Measurements from ENCODE around the gene CCDC78.
"Not testable (repeated sequence)": the region's sequence is repeated elsewhere in the genome, so short reads cannot be mapped to it uniquely, and the experiment has no call there.

CCDC78 gene

DNA sequence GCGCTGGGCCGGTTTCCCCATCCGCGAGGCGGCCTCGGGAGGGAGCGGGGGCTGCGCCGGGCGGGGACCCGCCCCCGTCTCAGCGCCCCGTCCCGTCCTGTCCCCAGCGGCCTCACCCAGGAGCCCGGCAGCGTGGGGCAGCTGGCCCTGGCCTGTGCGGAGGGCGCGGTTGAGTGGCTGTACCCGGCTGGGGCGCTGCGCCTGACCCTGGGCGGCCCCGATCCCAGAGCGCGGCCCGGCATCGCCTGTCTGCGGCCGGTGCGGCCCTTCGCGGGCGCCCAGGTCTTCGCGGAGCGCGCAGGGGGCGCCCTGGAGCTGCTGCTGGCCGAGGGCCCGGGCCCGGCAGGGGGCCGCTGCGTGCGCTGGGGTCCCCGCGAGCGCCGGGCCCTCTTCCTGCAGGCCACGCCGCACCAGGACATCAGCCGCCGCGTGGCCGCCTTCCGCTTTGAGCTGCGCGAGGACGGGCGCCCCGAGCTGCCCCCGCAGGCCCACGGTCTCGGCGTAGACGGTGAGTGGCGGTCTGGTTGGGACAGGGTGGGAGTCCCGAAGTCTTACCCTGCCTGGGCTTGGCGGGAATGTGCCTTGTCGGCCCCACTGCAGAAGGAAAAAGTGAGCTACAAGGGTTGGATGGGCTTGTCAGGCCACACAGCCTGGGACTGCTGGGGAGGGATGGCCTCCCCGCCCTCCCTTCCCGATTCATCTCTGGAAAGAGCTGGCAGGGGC, 10.6 kb downstream of the CCDC78 start:
- Mint-ChIP-seq H3K4me1 (peaks cover 34% of the 10 kb centered on the region), H3K4me3 (no peak overlapping the region), H3K36me3 (no peaks in the 10 kb centered on the region), H3K27ac (no peak overlapping the region), H3K27me3 (peaks cover 30% of the 10 kb centered on the region), H3K9me3 (no peaks in the 10 kb centered on the region)
- ATAC-seq, result peak; percentile 22

DNA sequence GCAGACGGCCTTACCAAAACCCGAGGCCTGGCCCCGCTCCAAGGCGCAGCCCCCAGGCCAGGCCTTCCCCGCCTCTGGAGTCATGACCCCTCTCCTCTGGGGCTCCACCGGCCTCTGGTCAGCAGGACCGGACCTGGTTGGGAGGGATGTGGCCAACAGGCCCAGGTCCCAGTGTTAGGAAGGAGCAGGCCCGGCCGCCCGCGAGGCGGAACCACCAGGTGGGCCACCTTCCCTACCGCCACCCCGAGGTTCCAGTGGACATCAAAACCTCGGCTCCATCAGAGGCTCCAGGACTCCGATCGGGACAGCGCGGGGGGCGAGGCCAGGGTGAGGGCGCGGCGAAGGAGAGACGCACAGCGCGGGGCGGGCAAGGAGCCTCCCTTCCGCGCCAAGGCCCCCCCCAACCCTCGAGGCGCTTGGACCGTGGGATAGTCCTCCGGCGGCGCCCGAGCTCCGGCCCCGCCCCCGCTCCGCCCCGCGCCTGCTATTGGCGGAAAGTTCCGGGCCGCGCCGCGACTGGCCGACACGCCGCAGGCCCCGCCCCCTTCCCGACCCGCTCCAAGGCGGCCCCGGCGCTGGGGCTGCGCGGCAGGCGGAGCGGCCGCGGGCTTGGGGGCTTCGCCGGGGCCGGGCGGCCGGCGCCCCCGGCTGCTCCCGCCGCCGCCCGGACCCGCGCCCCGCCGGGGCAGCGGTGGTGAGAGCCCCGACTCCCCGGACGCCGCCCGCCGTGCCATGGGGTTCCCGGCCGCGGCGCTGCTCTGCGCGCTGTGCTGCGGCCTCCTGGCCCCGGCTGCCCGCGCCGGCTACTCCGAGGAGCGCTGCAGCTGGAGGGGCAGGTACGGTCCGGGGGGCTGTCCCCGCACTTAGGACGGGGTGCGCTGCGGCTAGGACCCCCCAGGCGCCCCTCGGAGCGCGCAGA, 11.4 kb downstream of the CCDC78 start, which contains the start of gene METRN:
Gene METRN (plus strand): TSS at position 561 of the 919 bp plus-strand sequence. CDS start 172 bp downstream, at position 733.
- no peak within 1 kb of the TSS for H3K27ac Mint-ChIP-seq
- H3K36me3 Mint-ChIP-seq, result no peaks in the 10 kb centered on the region
- peak within 1 kb of the TSS; percentile 39 for H3K4me3 Mint-ChIP-seq
- peak; percentile 93 for ATAC-seq
- peaks cover 26% of the 10 kb centered on the region for H3K4me1 Mint-ChIP-seq
- no peaks in the 10 kb centered on the region for H3K9me3 Mint-ChIP-seq
- peaks cover 38% of the 10 kb centered on the region for H3K27me3 Mint-ChIP-seq

DNA sequence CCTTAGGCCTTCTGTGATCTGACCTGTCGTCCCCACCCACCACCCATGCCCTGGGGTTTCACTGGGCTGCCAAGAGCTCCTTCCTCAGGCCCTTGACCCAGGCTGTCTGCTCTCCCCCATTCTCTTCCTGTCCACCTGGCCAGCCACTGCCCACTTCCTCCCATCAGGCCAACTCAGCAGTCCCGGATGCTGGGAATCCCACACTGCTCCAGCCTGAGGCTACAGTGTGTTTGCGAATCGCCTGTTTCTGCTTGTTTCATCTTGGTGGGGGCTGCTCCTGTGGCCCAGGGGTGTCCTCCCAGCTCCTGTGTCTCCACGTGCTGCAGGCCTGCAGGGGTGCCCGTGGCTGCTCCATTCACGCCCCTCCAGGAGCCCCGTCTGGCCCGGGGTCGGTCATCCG, 12.2 kb downstream of the CCDC78 start:
- Mint-ChIP-seq H3K4me1 (peaks cover 19% of the 10 kb centered on the region), H3K9me3 (no peaks in the 10 kb centered on the region), H3K27ac (no peak overlapping the region), H3K4me3 (no peak overlapping the region), H3K27me3 (peaks cover 46% of the 10 kb centered on the region), H3K36me3 (no peaks in the 10 kb centered on the region)
- ATAC-seq, result no peak

GRCh38 chr16:712740-713250, 13.4 kb downstream of the CCDC78 start:
- not testable (repeated sequence) for H3K27ac Mint-ChIP-seq, H3K4me3 Mint-ChIP-seq
- peaks cover 58% of the 10 kb centered on the region for H3K27me3 Mint-ChIP-seq

GRCh38 chr16:711548-712320, 14.5 kb downstream of the CCDC78 start:
- no peaks in the 10 kb centered on the region for H3K36me3 Mint-ChIP-seq
- peaks cover 16% of the 10 kb centered on the region for H3K4me1 Mint-ChIP-seq
- H3K27ac Mint-ChIP-seq, result no peak overlapping the region
- no peak overlapping the region for H3K4me3 Mint-ChIP-seq
- H3K9me3 Mint-ChIP-seq, result no peaks in the 10 kb centered on the region
- peaks cover 68% of the 10 kb centered on the region for H3K27me3 Mint-ChIP-seq
- ATAC-seq, result peak; percentile 72

More at GRCh38 chr16:712740-713250, 13.4 kb downstream of the CCDC78 start:
- H3K9me3 Mint-ChIP-seq, ATAC-seq, H3K36me3 Mint-ChIP-seq: not testable (repeated sequence)
- H3K4me1 Mint-ChIP-seq, result peaks cover 16% of the 10 kb centered on the region

- Mint-ChIP-seq H3K4me1 (peaks cover 16% of the 10 kb centered on the region), H3K27me3 (peaks cover 68% of the 10 kb centered on the region), H3K27ac (no peak overlapping the region)
Observed at GRCh38 chr16:711084-711483, 15.2 kb downstream of the CCDC78 start.

DNA sequence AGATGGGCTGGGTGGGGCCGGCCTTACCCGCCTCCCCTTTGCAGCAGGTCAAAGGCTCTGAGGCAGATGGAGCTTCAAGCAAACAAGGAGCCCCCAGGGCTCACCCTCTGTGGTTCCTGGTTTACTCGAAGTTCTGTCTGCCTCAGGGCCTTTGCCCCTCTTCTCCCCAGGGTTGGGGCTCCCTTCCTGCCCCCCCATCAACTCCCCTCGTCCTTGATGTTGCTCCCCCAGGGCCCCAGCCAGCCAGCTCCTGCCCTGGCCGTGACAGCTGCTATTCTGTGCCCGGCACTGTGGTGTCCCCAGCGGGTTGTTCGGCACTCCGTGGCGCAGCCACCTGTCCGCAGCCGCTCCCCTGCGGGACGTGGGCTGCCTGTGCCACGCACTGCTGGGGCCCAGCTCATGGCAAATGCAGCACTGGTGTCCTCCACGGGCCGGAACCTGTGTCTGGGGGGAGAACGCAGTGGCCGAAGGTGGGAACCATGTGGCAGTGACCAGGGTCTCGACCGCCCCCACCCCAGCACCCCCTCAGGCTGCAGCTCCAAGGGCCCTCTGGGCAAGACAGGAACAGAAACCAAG, 15.7 kb downstream of the CCDC78 start:
- Mint-ChIP-seq H3K4me1 (peaks cover 14% of the 10 kb centered on the region), H3K9me3 (no peaks in the 10 kb centered on the region), H3K4me3 (no peak overlapping the region), H3K27ac (no peak overlapping the region), H3K36me3 (no peaks in the 10 kb centered on the region), H3K27me3 (peaks cover 68% of the 10 kb centered on the region)
- no peak for ATAC-seq

More at GRCh38 chr16:711084-711483, 15.2 kb downstream of the CCDC78 start:
- ATAC-seq, result no peak
- Mint-ChIP-seq H3K9me3 (no peaks in the 10 kb centered on the region), H3K36me3 (no peaks in the 10 kb centered on the region), H3K4me3 (no peak overlapping the region)

DNA sequence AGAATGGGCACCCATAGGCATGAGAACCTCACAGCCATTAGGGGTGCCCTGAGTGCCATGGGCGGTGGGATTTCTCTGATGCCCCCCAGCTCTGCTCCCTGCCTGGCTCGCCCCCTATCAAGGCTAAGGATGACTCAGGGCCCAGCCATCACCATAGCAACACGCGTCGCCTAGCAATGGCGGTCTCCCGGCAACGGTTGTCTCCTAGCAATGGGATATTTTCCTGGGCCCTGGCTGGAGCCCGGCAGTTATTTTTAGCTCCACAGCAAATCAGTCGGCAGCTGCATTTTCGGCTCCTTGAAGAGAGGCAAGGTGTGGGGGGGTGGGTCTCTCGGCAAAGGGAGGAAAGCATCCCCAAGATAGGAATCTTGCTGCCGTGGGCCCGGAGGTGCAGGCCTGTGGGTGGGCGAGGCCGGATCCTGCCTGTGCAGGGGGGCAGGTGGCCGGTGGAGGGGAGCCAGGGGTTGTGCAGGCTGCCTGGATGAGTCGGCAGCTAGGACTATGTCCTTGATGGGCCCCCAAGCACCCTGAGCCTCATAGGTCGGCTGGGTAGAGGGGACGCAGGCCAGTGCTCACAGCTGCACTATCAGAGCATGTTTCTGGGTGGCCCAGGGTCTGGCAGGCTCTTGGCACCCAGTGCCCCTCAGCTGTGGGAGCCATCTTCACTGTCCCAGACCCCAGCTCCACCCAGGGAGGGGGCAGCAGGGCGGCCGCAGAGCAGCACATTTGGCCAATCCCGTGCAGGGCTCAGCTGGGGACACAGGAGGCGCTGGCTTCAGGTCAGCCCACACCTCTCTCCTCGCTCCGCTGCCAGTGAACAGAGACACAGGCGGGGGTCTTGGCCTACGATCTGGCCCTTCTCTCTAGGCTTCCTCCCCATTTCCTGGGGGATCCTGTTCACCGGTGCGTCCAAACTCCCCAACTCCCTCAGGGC, 16.4 kb downstream of the CCDC78 start:
- Mint-ChIP-seq H3K4me1 (peaks cover 14% of the 10 kb centered on the region), H3K27ac (no peak overlapping the region), H3K9me3 (no peaks in the 10 kb centered on the region), H3K27me3 (peaks cover 68% of the 10 kb centered on the region), H3K36me3 (no peaks in the 10 kb centered on the region), H3K4me3 (no peak overlapping the region)
- ATAC-seq, result no peak

DNA sequence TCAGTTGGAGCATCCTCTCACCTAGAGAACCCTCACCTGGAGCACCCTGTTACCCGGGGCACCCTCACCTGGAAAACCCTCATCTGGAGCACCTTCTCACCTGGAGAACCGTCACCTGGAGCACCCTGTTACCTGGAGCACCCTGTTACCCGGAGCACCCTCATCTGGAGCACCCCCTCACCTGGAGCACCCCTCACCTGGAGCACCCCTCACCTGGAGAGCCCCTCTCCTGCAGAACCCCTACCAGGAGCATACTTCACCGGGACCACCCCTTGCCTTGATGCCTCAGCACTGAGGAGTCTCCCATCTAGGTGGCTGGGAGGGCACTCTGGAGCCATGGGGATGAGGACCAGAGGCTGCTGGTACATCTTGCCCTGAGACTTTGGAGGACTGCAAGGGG, 17.3 kb downstream of the CCDC78 start:
- Mint-ChIP-seq H3K4me1 (peaks cover 7% of the 10 kb centered on the region), H3K9me3 (no peaks in the 10 kb centered on the region), H3K36me3 (no peaks in the 10 kb centered on the region), H3K27ac (no peak overlapping the region), H3K27me3 (peaks cover 70% of the 10 kb centered on the region), H3K4me3 (no peak overlapping the region)
- no peak for ATAC-seq

DNA sequence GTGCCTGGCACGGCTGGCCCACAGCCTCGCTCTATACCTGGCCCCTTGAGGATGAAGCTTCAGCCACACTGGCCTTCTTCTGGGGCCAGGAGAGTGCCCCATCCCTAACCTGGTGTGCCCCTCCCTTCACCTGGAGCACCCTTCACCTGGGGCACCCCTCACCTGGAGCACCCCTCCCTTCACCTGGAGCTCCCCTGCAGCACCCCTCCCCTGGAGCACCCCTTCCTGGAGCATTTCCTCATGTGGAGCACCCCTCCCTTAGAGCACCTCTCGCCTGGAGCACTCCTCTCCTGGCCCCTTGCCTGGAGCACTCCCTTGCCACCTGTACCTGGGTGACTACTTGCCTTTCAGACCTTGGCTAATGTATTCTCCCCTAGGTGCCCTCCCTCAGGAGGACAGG, 18.2 kb downstream of the CCDC78 start:
- Mint-ChIP-seq H3K36me3 (no peaks in the 10 kb centered on the region), H3K4me1 (peaks cover 6% of the 10 kb centered on the region), H3K9me3 (no peaks in the 10 kb centered on the region), H3K4me3 (no peak overlapping the region), H3K27ac (no peak overlapping the region), H3K27me3 (peaks cover 76% of the 10 kb centered on the region)
- no peak for ATAC-seq

DNA sequence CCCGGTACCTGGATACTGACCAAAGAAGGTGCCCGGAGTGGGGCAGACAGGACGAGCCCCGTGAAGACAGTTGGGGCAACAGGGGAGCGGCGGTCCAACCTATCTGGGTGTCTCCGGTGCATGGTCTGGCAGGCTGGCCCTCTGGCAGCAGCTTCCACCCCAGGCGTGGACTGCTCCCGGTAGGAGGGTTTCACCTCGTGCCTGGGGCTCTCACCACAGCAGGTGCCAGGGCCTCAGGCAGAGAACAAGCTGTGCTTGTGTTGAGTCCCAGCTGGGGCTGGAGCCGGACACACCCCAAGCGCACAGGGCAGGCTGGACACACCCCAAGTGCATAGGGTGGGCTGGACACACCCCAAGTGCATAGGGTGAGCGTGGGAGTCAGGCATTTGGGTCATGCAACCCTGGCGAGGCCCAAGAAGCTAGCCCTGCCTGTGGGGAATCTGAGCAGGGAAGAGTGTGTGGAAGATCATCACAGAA, 19.1 kb downstream of the CCDC78 start:
- Mint-ChIP-seq H3K27ac (no peak overlapping the region), H3K4me3 (no peak overlapping the region), H3K27me3 (peaks cover 85% of the 10 kb centered on the region), H3K36me3 (no peaks in the 10 kb centered on the region), H3K9me3 (no peaks in the 10 kb centered on the region), H3K4me1 (peaks cover 10% of the 10 kb centered on the region)
- no peak for ATAC-seq

- no peaks in the 10 kb centered on the region for H3K9me3 Mint-ChIP-seq
- H3K27ac Mint-ChIP-seq, result no peak overlapping the region
- no peaks in the 10 kb centered on the region for H3K36me3 Mint-ChIP-seq
- ATAC-seq, result no peak
- H3K27me3 Mint-ChIP-seq, result peaks cover 90% of the 10 kb centered on the region
- peaks cover 12% of the 10 kb centered on the region for H3K4me1 Mint-ChIP-seq
- peak overlapping the region; percentile 9 for H3K4me3 Mint-ChIP-seq
Observed at GRCh38 chr16:706189-707061, 19.8 kb downstream of the CCDC78 start.

Data from stimulated activated memory B cell treated with anti-CD40 and anti-IgM and Interleukin-4, amounts not matched to agents 10 μg/mL and 1 μg/mL and 100 μg/mL, for 72 hours (primary cell).